HCT116 (cell line): ENCODE results near the gene MBD3L2. TPM values are rescaled to one million over a fixed set of nuclear protein-coding genes. Genes with fewer than 3 reads are reported as not detected.
"Not testable (repeated sequence)": the region's sequence is repeated elsewhere in the genome, so short reads cannot be mapped to it uniquely, and the experiment has no call there.

Experiments
- ATAC-seq: fragments of 200-7000 bp; cut with Tn5 transposase; 2 replicates; pipeline ENCODE4 v1.9.1; 2020; ENCODE audit warnings: mild to moderate bottlenecking, moderate library complexity
- BruUV-seq: library from RNA; stranded (reverse); fragments of 400-500 nt; replicated peaks from 2 replicates; lab custom pipeline; 2021; lab: Mats Ljungman, UMichigan
- CTCF ChIA-PET: fragments of 300-600 bp; sonication (Branson Sonifier 250); formaldehyde crosslinking; loops from one replicate; lab custom pipeline; 2021; ENCODE audit warnings: antibody characterized with exemption; lab: Charles Lee
- POLR2A ChIA-PET: fragments of 300-600, 350-600 bp; sonication (Branson Sonifier 250); formaldehyde crosslinking; loops from one replicate; lab custom pipeline; 2021; ENCODE audit warnings: antibody characterized with exemption; lab: Charles Lee
- RAD21 ChIA-PET, 2 experiments: fragments of 300-600 bp; sonication (Branson Sonifier 250); formaldehyde crosslinking; loops; one replicate each; lab custom pipeline; 2023; ENCODE audit warnings: low total read pairs in 2 of 2; ENCODE audit not compliant: uncharacterized antibody in 2 of 2, unreplicated experiment in 2 of 2, low non-redundant PET in 1 of 2; lab: Charles Lee
- DNase-seq: peaks from one replicate; pipeline ENCODE4 v3.0.0-alpha.2; 2010; ENCODE audit warnings: low read depth, low spot score
- H2AFZ ChIP-seq: fragments of 200-600 bp; shearing (Covaris generic), sonication (generic); 2 replicates; pipeline ENCODE4 v1.6.1; 2017; ENCODE audit warnings: low read depth, mixed run types, mixed read lengths, antibody characterized with exemption, low read length; ENCODE audit not compliant: poor library complexity, severe bottlenecking
- H3K27ac ChIP-seq: 2 replicates; pipeline ENCODE4 v1.5.1; 2012; ENCODE audit warnings: low read depth, low read length
- H3K27me3 ChIP-seq: fragments of 200-600 bp; sonication (generic); 2 replicates; pipeline ENCODE4 v1.6.1; 2016; ENCODE audit warnings: mixed run types, low read length, mixed read lengths; ENCODE audit not compliant: insufficient read depth
- H3K36me3 ChIP-seq, 2 experiments: fragments of 200-500 bp in 1 of 2; fragments of 200-600 bp in 1 of 2; sonication (Bioruptor generic) in 1 of 2; sonication (generic) in 1 of 2; 2 replicates each; pipeline versions ENCODE4 v1.5.1 to v1.6.1; 2014 to 2016; ENCODE audit warnings: low read length in 2 of 2, inconsistent platforms in 1 of 2, mixed read lengths in 1 of 2, mixed run types in 1 of 2; ENCODE audit not compliant: insufficient read depth in 2 of 2, control insufficient read depth in 1 of 2
- H3K4me1 ChIP-seq, 2 experiments: fragments of 200-600 bp in 1 of 2; sonication (generic) in 1 of 2; 2 replicates each; pipeline versions ENCODE4 v1.5.1 to v1.6.1; 2012 to 2017; ENCODE audit warnings: low read length in 2 of 2, inconsistent platforms in 1 of 2, mild to moderate bottlenecking in 1 of 2, mixed read lengths in 1 of 2, mixed run types in 1 of 2, moderate library complexity in 1 of 2; ENCODE audit not compliant: insufficient read depth in 2 of 2, control insufficient read depth in 1 of 2
- H3K4me2 ChIP-seq: fragments of 200-600 bp; sonication (generic); 2 replicates; pipeline ENCODE4 v1.6.1; 2017; ENCODE audit warnings: mixed run types, low read length, mixed read lengths
- H3K4me3 ChIP-seq, 2 experiments: fragments of 200-600 bp in 1 of 2; sonication (generic) in 1 of 2; replicated peaks in 1 of 2; 2 replicates each; pipeline ENCODE4 v1.5.1; 2011 to 2016; ENCODE audit warnings: low read length in 2 of 2, control low read depth in 1 of 2, low read depth in 1 of 2, mild to moderate bottlenecking in 1 of 2, mixed read lengths in 1 of 2, mixed run types in 1 of 2
- H3K79me2 ChIP-seq: fragments of 200-600 bp; sonication (generic); 2 replicates; pipeline ENCODE4 v1.6.1; 2017; ENCODE audit warnings: mild to moderate bottlenecking, mixed run types, low read length, moderate library complexity, mixed read lengths; ENCODE audit not compliant: insufficient read depth
- H3K9ac ChIP-seq: fragments of 200-600 bp; sonication (generic); 2 replicates; pipeline ENCODE4 v1.6.1; 2016; ENCODE audit warnings: low read length, mixed read lengths
- H3K9me2 ChIP-seq: fragments of 200-600 bp; sonication (generic), shearing (Covaris generic); 2 replicates; pipeline ENCODE4 v1.6.1; 2017; ENCODE audit warnings: mixed run types, mild to moderate bottlenecking, moderate library complexity; ENCODE audit not compliant: insufficient read depth
- H3K9me3 ChIP-seq, 2 experiments: fragments of 200-500 bp in 1 of 2; fragments of 200-600 bp in 1 of 2; sonication (Bioruptor generic) in 1 of 2; sonication (generic) in 1 of 2; 2 replicates each; pipeline ENCODE4 v1.6.1; 2014 to 2017; ENCODE audit warnings: low read length in 2 of 2, mixed read lengths in 2 of 2, inconsistent platforms in 1 of 2, low read depth in 1 of 2, mild to moderate bottlenecking in 1 of 2, mixed run types in 1 of 2, moderate library complexity in 1 of 2; ENCODE audit not compliant: control insufficient read depth in 1 of 2, insufficient read depth in 1 of 2
- H4K20me1 ChIP-seq: fragments of 200-600 bp; sonication (generic), shearing (Covaris generic); 2 replicates; pipeline ENCODE4 v1.6.1; 2017; ENCODE audit warnings: mixed run types, mild to moderate bottlenecking, moderate library complexity; ENCODE audit not compliant: insufficient read depth
- intact Hi-C: fragments of 100-400 bp; cut with micrococcal nuclease; formaldehyde crosslinking; loops from 2 replicates; pipeline ENCODE4 v1.10.0; 2022
- total RNA-seq: library from RNA; stranded (reverse); gene quantifications from one replicate; pipeline ENCODE4 v1.2.1, GENCODE V29; 2021; ENCODE audit not compliant: unreplicated experiment

MBD3L2 gene
- total RNA-seq, 1 experiment from 2014 or later, result not detected

DNA sequence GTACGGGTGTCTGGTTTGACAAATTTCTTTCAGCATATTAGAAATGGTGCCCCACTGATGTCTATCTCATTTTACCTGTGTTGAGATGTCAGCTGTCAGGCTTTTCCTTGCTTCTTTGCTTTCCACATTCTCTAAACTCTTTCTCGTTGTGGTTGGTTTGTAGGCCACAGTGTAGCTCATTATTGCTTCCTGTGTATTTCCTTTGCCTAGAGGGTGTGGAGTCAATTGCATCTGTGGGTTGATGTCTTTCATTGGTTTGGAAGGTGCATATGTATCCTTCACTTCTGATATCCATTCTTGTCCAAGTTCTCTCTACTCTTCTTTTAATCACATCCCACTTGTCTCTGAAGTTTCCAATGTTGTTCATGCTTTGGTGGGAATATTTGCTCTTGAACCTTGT lies 7.6 kb upstream of the MBD3L2 start:
- H3K9me3 ChIP-seq, H3K27me3 ChIP-seq, H3K9me2 ChIP-seq, CTCF ChIA-PET, BruUV-seq, intact Hi-C loops, ATAC-seq, H2AFZ ChIP-seq, H3K4me3 ChIP-seq, DNase-seq, H3K9ac ChIP-seq, RAD21 ChIA-PET, H3K4me1 ChIP-seq, H3K4me2 ChIP-seq, H3K27ac ChIP-seq, H3K79me2 ChIP-seq, H3K36me3 ChIP-seq, H4K20me1 ChIP-seq, POLR2A ChIA-PET: not testable (repeated sequence)

GRCh38 chr19:7051421-7051820 lies 2.3 kb downstream of the MBD3L2 start:
- H3K27ac ChIP-seq, H2AFZ ChIP-seq, intact Hi-C loops, H4K20me1 ChIP-seq, ATAC-seq, H3K36me3 ChIP-seq, H3K9me2 ChIP-seq, H3K27me3 ChIP-seq, H3K79me2 ChIP-seq, POLR2A ChIA-PET, DNase-seq, H3K9ac ChIP-seq, H3K4me3 ChIP-seq, H3K4me1 ChIP-seq, CTCF ChIA-PET, BruUV-seq, RAD21 ChIA-PET, H3K4me2 ChIP-seq, H3K9me3 ChIP-seq: not testable (repeated sequence)

DNA sequence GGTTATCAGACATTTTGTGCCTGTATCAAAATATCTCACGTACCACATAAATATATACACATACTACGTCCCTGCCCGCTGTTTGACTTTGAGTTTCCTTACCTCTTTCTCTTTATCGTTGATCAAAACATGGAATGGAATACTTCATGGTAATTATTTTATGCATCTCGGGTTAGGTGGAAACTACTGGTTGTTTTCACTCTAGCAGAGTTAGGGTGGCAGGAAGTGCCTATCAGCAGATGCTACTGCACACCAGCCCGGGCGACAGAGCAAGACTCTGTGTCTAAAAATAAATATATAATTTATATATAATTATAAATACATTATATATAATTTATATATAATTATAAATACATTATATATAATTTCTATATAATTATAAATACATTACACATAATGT lies 3.8 kb downstream of the MBD3L2 start:
- BruUV-seq, H4K20me1 ChIP-seq, H3K4me3 ChIP-seq, POLR2A ChIA-PET, CTCF ChIA-PET, H3K9me2 ChIP-seq, H3K9ac ChIP-seq, H3K9me3 ChIP-seq, DNase-seq, H2AFZ ChIP-seq, ATAC-seq, H3K4me1 ChIP-seq, H3K79me2 ChIP-seq, H3K36me3 ChIP-seq, RAD21 ChIA-PET, intact Hi-C loops, H3K27ac ChIP-seq, H3K4me2 ChIP-seq, H3K27me3 ChIP-seq: not testable (repeated sequence)

DNA sequence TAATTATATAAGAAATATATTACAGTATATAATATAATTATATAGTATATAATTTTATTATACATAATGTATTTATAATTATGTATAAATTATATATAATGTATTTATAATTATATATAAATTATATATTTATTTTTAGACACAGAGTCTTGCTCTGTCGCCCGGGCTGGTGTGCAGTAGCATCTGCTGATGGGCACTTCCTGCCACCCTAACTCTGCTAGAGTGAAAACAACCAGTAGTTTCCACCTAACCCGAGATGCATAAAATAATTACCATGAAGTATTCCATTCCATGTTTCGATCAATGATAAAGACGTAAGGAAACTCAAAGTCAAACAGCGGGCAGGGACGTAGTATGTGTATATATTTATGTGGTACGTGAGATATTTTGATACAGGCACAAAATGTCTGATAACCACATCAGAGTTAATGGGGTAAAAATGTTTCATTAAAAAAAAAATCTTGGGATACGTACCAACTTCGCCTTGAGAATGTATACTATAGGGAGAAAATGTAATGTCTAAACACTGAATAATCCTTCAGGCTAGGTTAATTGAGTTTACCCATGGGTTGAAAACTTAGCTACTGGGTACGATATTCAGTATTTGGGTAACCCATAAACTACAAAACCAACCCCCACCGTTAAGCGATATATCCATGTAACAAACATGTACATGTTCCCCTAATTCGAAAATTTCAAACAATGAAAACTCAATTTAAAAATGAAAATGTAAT lies 5.7 kb downstream of the MBD3L2 start:
- H3K36me3 ChIP-seq, H3K4me3 ChIP-seq, H3K9ac ChIP-seq, H3K27ac ChIP-seq, BruUV-seq, H3K79me2 ChIP-seq, H3K9me3 ChIP-seq, H3K4me1 ChIP-seq, H3K9me2 ChIP-seq, H4K20me1 ChIP-seq, POLR2A ChIA-PET, CTCF ChIA-PET, H3K4me2 ChIP-seq, RAD21 ChIA-PET, ATAC-seq, H3K27me3 ChIP-seq, H2AFZ ChIP-seq, DNase-seq, intact Hi-C loops: not testable (repeated sequence)
